Loucy (cell line): ENCODE measurements around the gene IGSF9B.

ENCODE experiments used
- CTCF ChIP-seq: fragments of 200-600 bp; sonication (generic); conservative IDR thresholded peaks from 2 replicates; pipeline ENCODE4 v1.5.1; 2014; ENCODE audit warnings: mild to moderate bottlenecking, antibody characterized with exemption, low read length
- EZH2phosphoT487 ChIP-seq: fragments of 200-600 bp; IDR thresholded peaks from 2 replicates; pipeline ENCODE4 v1.6.1; 2018; ENCODE audit warnings: antibody characterized with exemption, mild to moderate bottlenecking, moderate library complexity, borderline replicate concordance

DNA sequence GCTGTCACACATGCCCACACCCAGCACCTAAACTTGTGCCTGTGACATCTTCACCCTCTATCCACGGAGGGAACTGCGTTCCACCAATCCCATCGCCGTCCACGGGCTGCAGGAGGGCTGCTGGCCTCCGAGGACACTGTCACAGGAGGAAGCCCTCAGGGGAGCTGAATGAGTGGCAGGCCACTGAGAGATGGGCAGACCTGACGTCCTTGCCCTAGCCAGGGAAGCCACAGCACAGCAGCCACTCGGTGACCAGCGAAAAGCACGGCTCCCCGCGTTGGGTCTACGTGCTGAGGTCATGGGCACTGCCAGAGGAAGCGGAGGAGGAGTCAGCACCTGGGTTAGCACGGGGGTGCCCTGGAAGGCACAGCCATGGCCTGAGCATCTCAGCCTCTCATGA is 50.5 kb downstream of the IGSF9B start:
- no peak for TF ChIP-seq CTCF
- no peak for TF ChIP-seq EZH2phosphoT487
